Right forelimb (tissue), 1 donor: Measurements from ENCODE around the gene ST7.

Experiments
- DNase-seq: peaks from one replicate; pipeline ENCODE4 v3.0.0-alpha.2; 2018

Gene ST7

DNA sequence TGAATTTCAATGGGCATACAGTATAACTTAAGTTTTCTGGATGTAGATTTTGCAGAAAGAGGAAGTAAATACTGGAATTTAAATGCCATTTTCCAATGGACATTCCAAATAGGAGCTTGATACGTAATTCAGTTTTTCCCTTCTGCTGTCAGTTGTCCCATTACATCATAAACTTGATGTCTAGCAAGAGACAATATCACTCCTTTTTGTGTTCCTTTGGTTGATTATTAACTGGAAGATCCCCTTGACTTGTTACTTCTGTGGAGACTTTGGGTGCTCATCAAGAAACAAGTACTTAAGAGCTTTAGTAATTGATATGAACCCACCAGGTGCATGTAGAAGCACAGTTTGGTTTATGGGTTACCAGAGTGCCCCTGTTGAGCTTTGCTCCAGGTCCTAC is 116.1 kb downstream of the ST7 start:
- DNase-seq: no peak

DNA sequence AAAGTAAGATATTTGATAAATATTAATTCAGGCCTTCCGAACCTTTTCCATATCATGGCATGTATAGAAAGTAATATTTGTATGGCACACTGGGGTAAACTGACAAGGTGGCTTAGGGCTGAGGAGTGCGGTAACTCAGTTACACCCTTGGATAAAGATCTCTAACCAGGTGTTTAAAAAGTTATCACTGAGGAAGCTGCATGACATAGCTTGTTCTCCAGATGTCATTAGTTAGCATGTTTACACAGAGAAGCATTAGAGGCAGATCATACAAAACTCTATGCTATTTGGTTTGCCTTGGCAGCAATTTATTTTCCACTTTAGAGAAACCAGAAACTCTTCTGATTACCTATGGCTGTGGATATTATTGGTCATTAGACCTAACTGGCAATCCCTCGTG is 118.2 kb downstream of the ST7 start:
- no peak for DNase-seq

DNA sequence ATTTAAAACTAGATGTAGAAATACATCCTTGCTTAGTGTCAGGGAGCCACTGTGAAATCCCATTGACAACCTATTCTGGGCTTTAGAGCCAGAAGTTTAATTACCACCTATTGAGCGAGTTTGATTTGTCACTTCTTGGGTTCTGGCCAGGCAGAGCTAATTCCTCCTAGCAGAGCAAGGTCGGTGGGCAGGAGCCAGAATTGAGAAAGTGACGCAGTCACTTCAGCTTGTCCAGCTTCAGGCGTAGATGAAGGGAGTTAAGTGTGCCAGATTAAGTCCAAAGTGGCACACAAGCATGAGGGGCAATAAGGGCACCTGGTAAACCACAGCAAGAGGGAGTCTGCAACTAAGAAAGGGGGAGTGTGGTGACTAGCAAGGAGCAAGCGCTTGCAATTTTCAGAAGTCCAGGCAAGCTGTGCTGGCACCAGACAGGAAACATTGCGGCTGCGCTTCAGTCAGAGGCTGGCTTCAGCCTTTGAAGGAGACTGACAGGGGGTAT is 119.4 kb downstream of the ST7 start:
- DNase-seq: peak; percentile 59

DNA sequence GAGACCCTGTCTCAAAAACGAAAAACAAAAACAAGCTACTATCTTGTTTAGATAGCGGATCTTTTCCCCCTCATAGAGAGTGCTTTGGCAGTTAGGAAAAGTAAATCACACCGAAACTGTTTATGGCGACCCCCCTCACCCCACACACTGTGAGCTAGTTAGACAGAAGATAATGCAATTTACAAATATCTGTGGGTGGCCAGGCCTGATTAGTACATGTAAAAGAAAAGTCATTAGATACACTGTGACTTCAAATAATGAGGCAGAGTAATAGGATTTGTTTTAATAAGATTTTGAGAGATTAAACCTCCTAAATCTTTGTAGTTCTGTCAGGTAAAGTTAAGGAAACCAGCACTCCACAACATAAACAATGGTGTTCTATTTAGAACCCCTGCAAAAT is 121.1 kb downstream of the ST7 start:
- no peak for DNase-seq

DNA sequence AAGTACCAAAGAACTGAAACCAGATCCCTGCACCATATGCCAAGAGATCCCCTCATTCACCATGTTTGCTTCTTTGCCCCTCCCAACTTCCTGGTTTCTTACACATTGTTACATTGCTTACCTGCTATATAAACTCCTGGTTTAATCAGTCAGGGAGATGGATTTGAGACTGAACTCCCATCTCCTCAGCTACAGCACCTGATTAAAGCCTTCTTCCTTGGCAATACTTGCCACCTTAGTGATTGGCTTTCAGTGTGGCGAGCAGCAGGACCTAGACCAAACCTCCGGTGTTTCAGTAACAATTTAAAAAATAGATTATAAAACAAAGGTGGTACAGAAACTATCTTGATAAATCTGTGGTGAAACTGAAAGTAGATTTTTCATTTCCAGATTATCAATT is 122.6 kb downstream of the ST7 start:
- DNase-seq: no peak

DNA sequence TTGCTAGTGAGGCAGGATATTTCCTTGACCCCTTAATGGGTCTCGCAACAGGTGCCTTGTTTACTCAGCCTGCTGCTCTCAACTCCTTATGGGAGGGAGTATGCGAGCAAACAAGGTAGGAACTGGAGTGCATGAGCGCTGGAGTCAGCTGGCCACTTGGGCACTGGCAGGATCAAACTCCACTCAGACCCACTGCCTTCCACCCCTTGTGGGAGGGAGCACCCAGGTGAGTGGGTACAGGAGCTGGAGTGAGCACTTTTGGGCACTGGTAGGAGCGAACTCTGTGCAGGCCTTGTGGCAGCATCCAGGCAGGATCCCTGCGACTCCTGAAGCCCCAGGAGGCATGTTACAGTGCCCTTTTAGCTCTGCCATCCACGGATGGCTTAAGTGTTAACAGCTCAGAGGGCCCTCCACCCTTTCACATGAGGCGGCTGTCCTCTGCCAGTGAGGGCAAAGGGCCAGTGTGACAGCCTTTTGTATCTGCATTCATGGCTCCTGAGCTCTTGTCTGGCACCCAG is 123.2 kb downstream of the ST7 start:
- DNase-seq: no peak

DNA sequence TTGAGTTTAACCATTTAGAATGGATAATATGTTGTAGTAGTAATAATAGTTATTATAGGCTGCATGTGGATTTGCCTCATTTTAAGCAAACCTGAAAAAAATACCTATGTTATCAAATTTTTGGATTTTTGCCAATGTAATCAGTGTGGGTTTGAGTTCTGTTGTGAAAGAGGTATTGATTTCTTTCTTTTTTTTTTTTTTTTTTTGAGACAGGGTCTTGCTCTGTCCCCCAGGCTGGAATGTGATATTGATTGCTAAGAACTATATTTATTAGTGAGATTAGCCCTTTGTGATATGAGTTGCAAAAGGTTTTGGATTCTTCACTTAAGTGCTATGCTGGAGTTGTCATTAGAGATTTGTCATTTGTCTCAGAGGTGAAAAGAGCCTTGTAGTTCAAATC is 124.4 kb downstream of the ST7 start:
- no peak for DNase-seq

DNA sequence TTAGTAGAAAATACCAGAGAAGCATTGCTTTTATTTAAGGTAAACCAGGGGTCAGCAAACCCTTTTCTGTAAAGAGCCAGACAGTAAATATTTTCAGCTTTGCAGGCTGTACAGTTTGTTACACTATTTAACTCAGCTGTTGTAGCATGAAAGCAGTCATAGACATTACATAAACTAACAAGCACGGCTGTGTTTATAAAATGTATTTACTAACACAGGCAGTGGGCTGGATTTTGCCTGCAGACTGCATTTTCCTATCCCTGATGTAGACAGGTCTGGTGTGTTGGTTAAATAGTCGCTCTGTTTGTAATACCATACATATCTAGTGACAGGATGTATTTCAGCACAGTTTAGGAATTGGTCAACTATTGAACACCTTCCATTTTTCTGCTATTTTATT is 129.3 kb downstream of the ST7 start:
- DNase-seq: no peak

DNA sequence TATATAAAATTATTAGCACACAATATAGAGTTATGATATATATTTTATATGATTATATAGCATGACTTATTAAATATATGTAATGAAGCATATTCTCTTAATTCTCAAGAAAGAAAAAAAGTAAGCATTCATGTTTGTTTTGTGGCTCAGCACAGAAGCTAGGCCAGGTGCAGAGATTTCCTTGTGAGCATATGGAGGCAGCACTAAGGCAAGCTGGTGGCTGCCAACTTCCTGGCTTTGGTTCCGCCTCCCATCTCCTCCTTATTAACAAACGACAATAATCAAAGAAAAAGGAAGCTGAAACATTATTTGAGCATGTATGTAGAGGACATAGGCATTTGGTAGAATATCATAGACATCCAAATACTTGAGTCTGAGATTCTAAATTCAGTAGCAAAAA is 130.3 kb downstream of the ST7 start:
- DNase-seq: no peak

DNA sequence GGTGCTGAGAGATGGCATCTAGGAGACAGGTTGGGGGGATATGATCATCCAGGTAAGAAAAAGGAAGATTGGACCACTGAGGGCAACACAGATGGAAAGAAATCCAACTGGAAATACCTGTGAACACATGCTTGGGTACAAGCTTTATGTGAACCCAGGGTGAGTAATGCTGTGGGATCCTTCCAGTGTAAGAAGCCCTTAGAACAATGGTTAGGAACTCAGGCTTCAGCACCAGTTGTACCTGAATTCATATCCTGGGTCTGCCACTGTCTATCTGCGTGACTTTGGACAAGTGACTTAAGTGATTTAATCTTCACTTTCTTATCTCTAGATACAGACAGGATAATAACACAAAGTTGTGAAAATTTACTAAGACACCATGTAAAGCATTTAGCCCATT is 131.0 kb downstream of the ST7 start:
- no peak for DNase-seq

DNA sequence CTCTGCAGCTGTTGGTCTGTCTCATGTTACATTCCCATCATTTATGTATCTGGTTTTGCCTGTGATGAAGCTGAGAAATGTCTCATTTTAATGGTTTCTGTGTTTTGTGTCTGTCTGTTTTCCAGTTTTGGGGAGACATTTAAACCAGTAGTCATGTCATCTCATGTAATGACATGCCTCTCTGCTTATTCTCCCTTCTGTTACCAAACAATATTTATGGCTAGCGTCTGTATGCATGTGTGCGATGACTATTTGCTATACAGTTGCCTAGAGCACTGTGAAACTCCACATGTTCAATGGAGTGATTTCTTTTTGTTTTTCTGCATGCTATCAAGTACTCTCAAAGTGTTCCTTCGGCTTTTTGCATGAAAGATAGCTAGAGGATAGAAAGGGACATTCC is 132.0 kb downstream of the ST7 start:
- DNase-seq: no peak

DNA sequence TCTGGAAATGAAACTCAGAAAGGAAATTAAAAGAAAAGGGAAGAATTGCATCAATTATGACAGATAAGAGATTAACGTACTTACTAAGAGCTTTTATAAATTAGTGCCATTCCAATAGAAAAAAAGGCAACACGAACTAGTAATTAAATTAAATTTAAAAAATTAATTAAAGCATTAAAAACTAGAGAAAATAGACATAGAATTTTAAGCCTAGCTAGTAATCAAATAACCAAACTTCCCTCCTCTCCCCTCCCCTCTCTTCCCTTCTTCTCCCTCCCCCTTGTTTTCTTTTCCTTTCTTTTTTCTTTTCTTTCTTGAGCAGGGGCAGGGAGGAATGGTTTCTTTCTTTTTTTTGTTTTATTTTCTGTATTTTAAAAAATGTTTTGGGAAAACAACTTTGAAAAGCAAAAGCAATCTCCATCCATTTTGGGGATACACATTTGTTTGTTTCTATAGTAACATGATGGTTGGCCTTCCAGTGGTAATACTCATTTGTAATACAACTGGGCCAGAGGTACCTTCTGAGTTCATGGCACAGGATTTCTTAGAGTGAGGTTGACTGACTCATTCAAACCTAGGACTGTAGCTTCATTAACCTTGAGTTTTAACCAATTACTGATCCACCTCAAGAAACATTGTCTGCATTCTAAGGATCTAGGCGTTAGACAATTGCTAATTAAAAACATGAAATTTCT is 132.6 kb downstream of the ST7 start:
- DNase-seq: no peak

DNA sequence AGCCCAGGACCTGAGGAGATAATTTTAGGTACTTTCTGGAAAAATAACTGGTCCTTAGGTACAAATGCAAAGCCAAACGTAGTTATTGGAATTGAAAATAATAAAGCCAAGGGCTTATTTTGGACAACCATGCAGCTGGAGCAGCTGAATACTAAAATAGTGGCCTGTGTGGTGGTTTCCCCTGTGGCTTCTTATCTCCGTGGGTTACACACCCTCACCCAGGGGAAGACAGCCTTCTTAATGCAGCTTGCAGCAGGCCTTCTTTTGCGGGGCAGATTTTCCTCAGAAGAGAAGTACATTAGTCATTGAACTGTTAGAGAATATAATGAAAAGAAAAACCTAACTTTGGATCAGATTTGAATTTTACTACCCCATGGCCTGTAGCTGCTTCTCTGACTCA is 133.5 kb downstream of the ST7 start:
- no peak for DNase-seq

DNA sequence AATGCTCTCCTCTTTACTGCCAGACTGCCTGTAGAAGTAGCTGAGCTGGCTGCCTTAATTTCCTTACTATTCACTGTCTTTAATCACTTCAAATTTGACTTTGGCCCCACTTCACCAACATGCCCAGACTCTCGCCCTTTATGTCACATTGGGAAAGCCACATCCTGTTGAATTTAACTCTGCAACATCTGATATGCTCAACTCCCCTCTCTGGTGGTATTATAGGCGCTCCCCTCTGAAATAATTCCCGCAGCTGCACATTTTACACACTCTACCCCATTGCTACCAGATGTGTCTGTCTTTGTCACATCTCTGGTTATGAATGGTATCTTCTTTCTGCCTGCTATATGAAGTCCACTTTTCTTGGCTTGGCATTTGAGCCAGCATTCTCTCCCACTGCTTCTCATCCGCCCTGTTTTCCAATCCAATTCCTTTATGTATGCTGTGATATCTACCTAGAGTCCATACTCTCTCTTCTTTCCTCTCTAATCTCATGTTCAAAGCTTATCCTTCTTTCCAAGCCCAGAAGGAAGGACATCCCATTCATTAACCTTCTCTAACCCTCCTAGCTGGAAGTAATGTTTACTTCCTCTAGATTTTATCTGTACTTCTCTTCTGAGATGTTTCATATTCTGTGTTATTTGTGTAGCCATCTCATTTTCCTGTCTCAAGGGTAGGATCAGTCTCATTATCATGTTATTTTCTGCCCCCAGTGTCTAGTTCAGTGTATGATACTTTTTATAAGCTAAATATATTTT is 134.5 kb downstream of the ST7 start:
- no peak for DNase-seq

DNA sequence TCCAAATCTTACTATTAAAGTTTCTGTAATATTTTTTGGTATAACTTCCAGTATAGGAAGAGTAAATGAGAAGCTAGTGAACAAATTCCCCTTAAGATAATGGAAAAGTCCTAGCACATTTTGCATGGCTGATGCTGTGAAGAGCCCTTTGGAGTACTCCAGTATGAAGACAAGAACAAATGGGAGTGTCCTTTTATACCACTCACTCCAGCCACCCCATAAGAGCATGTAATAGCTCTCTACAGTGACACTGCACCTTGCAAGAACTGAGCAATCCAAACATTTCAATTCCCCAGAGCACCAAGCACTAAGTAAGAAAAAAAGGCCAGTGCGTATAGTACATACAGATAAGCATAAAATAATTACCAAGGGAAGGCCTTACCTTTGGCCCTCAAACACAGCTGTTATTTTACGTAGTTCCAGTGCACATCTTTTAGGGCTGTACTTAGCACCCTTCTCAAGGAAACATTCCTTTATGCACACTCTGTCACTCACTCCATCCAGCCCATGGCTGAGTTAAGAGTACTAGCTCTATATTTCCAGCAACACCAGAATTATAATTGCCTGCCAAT is 135.4 kb downstream of the ST7 start:
- DNase-seq: no peak

DNA sequence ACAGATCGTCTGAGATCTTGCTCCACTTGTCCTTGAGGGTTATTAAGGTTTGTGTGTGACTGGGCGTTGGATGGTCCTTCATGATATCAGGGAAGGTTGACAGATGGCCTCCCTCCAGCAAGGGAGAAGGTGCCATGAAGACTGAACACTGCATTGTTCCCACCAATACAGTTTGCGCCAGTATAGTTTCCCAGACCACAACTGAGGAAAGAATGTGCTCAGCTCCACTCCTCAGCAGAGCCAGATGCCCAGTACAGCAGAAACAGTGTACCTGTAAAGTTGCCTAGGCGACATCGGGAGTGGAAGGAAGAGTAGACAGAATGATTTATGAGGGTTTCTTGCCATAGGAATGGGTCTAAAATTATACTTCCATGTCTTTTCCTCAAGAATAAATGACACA is 137.5 kb downstream of the ST7 start:
- no peak for DNase-seq

DNA sequence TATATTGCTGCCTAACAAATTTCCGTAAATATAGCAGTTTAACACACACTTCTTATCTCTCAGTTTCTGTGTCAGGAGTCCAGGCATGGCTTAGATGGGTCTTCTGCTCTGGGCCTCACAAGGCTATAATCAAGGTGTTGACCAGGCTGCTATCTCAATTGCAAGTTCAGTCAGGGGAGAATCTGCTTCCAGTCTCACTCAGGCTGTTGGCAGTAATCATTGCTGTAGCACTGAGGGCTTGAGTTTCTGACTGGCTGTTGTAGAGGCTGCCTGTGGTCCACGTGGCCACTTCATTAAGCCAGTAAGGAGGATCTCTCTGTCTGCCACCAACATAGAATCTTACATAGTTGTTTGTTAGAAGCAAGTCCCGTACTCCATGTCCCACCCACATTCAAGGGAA is 138.4 kb downstream of the ST7 start:
- DNase-seq: no peak

DNA sequence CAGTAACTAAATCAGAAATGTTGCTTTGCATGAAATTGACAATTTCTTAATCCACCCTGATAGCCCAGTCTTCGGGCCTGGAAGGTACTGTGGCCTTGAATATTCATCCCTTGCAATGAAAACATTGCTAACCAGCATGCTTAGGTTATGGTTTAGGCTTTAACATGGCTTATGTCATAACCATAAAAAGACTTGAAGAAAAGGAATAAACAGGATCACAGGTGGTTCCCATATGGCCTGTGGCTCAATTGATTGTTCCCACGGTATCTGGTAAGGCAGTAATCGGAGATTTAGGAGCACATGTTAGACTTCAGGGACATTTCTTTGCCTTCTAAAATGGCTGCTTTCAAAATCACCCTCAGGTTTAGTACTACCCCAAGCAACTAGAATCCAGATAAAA is 139.5 kb downstream of the ST7 start:
- DNase-seq: no peak

DNA sequence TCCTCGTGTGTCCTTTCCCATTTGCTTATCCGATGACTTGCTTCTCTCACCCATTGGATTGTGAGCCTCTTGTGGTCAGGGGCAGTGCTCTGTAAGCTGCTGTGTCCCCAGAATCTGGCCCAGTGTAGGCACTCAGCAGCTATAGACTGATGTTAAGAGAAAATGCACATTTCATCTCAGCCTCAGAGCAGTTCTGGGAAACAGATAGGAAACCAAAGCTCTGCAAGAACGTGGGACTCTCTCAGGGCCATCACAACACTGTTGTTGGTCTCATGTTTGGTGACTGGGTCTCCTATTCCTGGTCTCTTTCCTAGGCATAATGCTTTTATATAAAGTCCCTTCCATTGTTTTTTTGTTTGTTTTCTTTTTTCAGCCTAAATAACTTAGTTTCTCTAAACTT is 141.2 kb downstream of the ST7 start:
- DNase-seq: no peak

DNA sequence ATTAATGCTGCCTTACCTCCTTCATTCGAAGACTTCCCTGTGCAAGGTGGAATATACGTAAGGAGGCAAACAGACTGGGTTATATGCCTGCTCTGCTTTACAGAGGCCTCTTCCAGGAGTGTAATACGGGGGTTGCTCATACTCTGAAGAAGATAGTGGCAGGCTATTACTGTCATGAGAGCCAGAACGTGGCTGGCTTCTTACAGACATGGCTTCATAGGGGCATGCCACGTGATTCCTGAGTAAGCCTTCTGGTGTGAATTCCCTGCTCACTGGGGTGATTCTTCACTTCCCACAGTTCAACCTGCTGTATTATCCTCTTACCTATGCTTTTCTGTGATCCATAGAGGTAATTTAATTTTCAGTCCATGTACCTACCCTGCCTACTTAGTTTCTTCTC is 141.8 kb downstream of the ST7 start:
- no peak for DNase-seq

DNA sequence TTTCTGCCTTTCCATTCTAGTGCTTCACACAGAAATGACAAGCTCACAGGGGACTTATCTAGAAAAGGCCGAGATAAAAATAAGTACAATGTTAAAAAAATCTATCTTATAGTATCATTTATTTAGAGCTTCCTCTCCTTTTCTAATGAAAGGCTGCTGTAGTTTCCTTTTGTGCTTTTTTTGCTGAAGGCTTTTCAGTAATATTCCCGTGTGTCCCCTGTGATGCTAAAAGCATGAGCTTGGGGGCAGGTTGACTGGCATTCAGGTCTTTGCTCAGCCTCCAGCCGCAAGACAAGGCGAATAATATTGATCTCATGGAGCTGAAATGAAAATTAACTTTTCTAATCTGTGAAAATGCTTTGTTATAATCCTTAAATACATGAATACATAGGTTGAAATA is 143.0 kb downstream of the ST7 start:
- DNase-seq: no peak

DNA sequence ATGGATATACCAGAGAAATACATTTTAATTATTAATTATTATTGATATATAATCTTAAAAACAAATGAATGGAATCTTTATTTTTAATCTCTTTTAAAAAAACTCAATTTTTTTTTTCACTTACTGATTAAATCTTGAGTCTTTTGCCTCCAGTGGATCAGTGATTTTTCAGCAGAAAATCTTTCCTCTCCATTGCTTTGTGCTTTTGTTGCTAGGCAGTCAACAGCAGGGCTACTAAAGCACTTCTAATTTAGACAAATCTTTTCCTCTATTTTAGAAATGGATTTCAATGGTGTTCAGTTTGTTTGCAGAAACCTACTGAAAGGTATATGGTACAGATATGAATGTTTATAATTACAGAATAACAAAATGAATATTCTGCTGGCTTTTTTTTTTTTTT is 143.6 kb downstream of the ST7 start:
- DNase-seq: no peak

DNA sequence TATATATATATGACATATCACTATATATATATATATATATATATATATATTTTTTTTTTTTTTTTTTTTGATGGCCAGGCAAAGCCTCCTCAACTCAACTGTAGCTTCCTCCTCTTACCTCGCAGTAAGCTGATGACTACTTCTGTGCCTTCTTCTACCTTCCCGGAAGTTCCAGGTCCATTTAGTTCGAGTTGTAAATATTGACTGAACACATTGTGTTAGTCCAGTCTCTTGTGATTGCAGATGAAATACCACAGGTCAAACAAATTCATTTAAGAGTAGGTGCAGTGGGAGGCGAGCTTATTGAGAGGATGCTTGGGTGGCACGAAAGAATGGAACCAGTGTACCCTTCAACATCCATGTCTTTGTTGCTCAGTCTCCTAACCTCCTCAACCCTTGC is 144.6 kb downstream of the ST7 start:
- DNase-seq: no peak

DNA sequence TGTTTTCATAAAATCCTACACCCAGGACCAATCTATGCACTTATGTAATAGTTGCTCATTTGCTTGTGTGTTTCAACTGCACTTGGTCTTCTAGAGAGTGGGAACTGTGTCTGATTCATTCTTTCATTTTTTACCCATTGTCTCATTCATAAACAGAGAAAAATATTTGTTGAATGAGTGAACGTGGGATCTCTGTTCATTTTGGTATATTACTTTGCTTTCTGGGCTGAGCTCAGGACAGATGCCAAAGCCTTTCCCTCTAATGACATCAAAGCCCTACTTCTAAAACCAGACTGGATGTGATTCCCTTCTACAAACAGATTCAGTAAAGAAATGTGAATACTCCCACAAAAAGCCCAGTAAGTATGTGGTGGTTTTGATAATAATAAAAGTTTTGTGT is 145.2 kb downstream of the ST7 start:
- no peak for DNase-seq
